Lung (tissue), 12 donors: ENCODE results near the gene STK40. TPM values are rescaled to one million over a fixed set of nuclear protein-coding genes. Genes with fewer than 3 reads are reported as not detected.

ENCODE experiments used
- ATAC-seq: fragments of 200-7000 bp; cut with Tn5 transposase; one replicate; pipeline ENCODE4 v1.9.1; 2020; ENCODE audit warnings: moderate number of reproducible peaks; ENCODE audit not compliant: insufficient read depth, low FRiP score
- DNase-seq, 3 donors: peaks; one replicate each; pipeline ENCODE4 v3.0.0-alpha.2; 2013 to 2017
- H3K27ac ChIP-seq, 2 donors: one replicate each; pipeline ENCODE4 v1.5.1; 2013; ENCODE audit warnings: mild to moderate bottlenecking in 2 of 2, moderate library complexity in 2 of 2, control low read depth in 1 of 2, inconsistent platforms in 1 of 2, low read depth in 1 of 2, low read length in 1 of 2
- H3K27me3 ChIP-seq, 3 donors: one replicate each; pipeline ENCODE4 v1.5.1; 2013; ENCODE audit warnings: low read length in 2 of 3; ENCODE audit not compliant: control insufficient read depth in 3 of 3, insufficient read depth in 3 of 3
- H3K36me3 ChIP-seq, 4 donors: one replicate each; pipeline ENCODE4 v1.5.1; 2013; ENCODE audit warnings: low read length in 4 of 4, mild to moderate bottlenecking in 1 of 4, moderate library complexity in 1 of 4; ENCODE audit not compliant: control insufficient read depth in 4 of 4, insufficient read depth in 4 of 4
- H3K4me1 ChIP-seq, 5 donors: one replicate each; pipeline ENCODE4 v1.5.1; 2013; ENCODE audit warnings: low read length in 5 of 5, mild to moderate bottlenecking in 2 of 5, moderate library complexity in 1 of 5; ENCODE audit not compliant: control insufficient read depth in 5 of 5, insufficient read depth in 5 of 5
- H3K4me3 ChIP-seq: one replicate; pipeline ENCODE4 v1.5.1; 2013; ENCODE audit warnings: mild to moderate bottlenecking, control low read depth, moderate library complexity
- H3K9ac ChIP-seq, 2 donors: one replicate each; pipeline ENCODE4 v1.5.1; 2013; ENCODE audit warnings: low read length in 2 of 2, control low read depth in 1 of 2; ENCODE audit not compliant: insufficient read depth in 1 of 2
- H3K9me3 ChIP-seq, 4 donors: one replicate each; pipeline ENCODE4 v1.5.1; 2013; ENCODE audit warnings: low read length in 3 of 4, mild to moderate bottlenecking in 1 of 4, moderate library complexity in 1 of 4; ENCODE audit not compliant: control insufficient read depth in 4 of 4, insufficient read depth in 3 of 4
- CTCF ChIP-seq: IDR thresholded peaks from 2 replicates; pipeline ENCODE4 v1.5.1; 2012; ENCODE audit warnings: mild to moderate bottlenecking; ENCODE audit errors: control extremely low read depth, extremely low read depth
- WGBS, 2 donors: extraction: QIAGEN DNeasy Blood & Tissue Kit; methylation state at CpG; one replicate each; pipeline ENCODE4 v1.1.7; 2013; 5-methylcytosine and 5-hydroxymethylcytosine counted together
- polyA plus RNA-seq, 2 donors: library from polyadenylated mRNA; stranded (reverse); fragments of 200-250 nt; gene quantifications; one replicate each; pipeline ENCODE4 v1.2.1, GENCODE V29; 2013
- total RNA-seq, 2 donors: library from RNA; depleted of rRNA in 1 of 2; stranded (reverse); fragments of >200 nt in 1 of 2; gene quantifications; one replicate each; pipeline ENCODE4 v1.2.1, GENCODE V29; 2014 to 2021
- donor health status: control.
- donor health status: control.
- donor health status: Bipolar disorder and iron deficiency.
- donor health status: healthy.
- donor health status: DM: yes; HTN: yes; CAD: no.

The STK40 gene
- total and polyA plus RNA-seq, 4 donors = 25.4 to 82.9 (median 48.7) TPM

- H3K4me3 ChIP-seq = no peak overlapping the region
- H3K9me3 ChIP-seq = no peaks in the 10 kb centered on the region
- TF ChIP-seq CTCF = no peak
- ATAC-seq (no peak), DNase-seq (no peak)
- H3K27me3 ChIP-seq = no peaks in the 10 kb centered on the region
- WGBS, 2 donors = 55 to 59% methylated on average over 7 of the region's 7 CpGs
- no peak overlapping the region for H3K9ac ChIP-seq
- peaks cover 0 to 35% (median 2%) of the 10 kb centered on the region in 4 donors for H3K36me3 ChIP-seq
- no peak overlapping the region for H3K27ac ChIP-seq
- H3K4me1 ChIP-seq = peaks cover 0 to 8% (median 0%) of the 10 kb centered on the region in 5 donors
Measured at GRCh38 chr1:36339215-36339614, 46.5 kb downstream of the STK40 start.

GRCh38 chr1:36337830-36338229, 47.9 kb downstream of the STK40 start:
- no peak overlapping the region for H3K4me3 ChIP-seq
- no peaks in the 10 kb centered on the region for H3K9me3 ChIP-seq
- WGBS, 2 donors = 75 to 85% methylated on average over 6 of the region's 6 CpGs
- H3K27me3 ChIP-seq = no peaks in the 10 kb centered on the region
- H3K36me3 ChIP-seq = peaks cover 0 to 22% (median 0%) of the 10 kb centered on the region in 4 donors
- ATAC-seq (no peak), DNase-seq (no peak)
- peak overlapping the region in 1 of 2 donors; percentile 8 for H3K27ac ChIP-seq
- H3K4me1 ChIP-seq = peaks cover 0 to 8% (median 0%) of the 10 kb centered on the region in 5 donors
- no peak for TF ChIP-seq CTCF
- H3K9ac ChIP-seq = no peak overlapping the region

GRCh38 chr1:36330940-36331339, 54.8 kb downstream of the STK40 start:
- H3K27ac ChIP-seq = no peak overlapping the region
- H3K9me3 ChIP-seq = no peaks in the 10 kb centered on the region
- 88 to 91% methylated on average over 15 of the region's 15 CpGs for WGBS, 2 donors
- H3K4me1 ChIP-seq = peaks cover 0 to 8% (median 5%) of the 10 kb centered on the region in 5 donors
- no peak for ATAC-seq
- DNase-seq = no peak
- no peak overlapping the region for H3K4me3 ChIP-seq
- H3K36me3 ChIP-seq = no peaks in the 10 kb centered on the region
- H3K27me3 ChIP-seq = no peaks in the 10 kb centered on the region
- TF ChIP-seq CTCF = no peak
- no peak overlapping the region for H3K9ac ChIP-seq

- no peak for DNase-seq
- H3K9ac ChIP-seq = no peak overlapping the region
- H3K27ac ChIP-seq = no peak overlapping the region
- no peaks in the 10 kb centered on the region for H3K9me3 ChIP-seq
- peaks cover 0 to 8% (median 5%) of the 10 kb centered on the region in 5 donors for H3K4me1 ChIP-seq
- no peak for TF ChIP-seq CTCF
- 90 to 96% methylated on average over 9 of the region's 9 CpGs for WGBS, 2 donors
- ATAC-seq = no peak
- no peaks in the 10 kb centered on the region for H3K36me3 ChIP-seq
- H3K27me3 ChIP-seq = no peaks in the 10 kb centered on the region
- H3K4me3 ChIP-seq = no peak overlapping the region
Measured at GRCh38 chr1:36329817-36330216, 55.9 kb downstream of the STK40 start.
